Measurements from ENCODE around the gene GPR137.
"Not testable (repeated sequence)": the region's sequence is repeated elsewhere in the genome, so short reads cannot be mapped to it uniquely, and the experiment has no call there.

DNA sequence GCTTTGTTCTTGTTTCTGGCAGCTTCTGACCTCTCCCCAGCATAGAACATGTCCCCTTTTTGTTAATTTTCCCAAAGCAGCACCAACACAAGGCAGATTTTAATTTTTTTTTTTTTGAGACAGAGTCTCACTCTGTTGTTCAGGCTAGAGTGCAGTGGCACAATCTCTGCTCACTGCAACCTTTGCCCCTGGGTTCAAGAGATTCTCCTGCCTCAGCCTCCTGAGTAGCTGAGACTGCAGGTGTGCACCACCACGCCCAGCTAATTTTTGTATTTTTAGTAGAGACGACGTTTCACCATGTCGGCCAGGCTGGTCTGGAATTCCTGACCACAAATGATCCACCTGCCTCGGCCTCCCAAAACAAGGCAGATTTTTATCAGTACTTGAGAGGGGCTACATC, 22.1 kb downstream of the GPR137 start:
- TF ChIP-seq EZH2 (IDR thresholded peaks at IDR 0.05; ENCODE audit: borderline replicate concordance); EZH2phosphoT487 (IDR thresholded peaks at IDR 0.05; ENCODE audit: low read depth, severe bottlenecking, unreplicated experiment): not testable (repeated sequence)
- TF ChIP-seq, protein P1, sequence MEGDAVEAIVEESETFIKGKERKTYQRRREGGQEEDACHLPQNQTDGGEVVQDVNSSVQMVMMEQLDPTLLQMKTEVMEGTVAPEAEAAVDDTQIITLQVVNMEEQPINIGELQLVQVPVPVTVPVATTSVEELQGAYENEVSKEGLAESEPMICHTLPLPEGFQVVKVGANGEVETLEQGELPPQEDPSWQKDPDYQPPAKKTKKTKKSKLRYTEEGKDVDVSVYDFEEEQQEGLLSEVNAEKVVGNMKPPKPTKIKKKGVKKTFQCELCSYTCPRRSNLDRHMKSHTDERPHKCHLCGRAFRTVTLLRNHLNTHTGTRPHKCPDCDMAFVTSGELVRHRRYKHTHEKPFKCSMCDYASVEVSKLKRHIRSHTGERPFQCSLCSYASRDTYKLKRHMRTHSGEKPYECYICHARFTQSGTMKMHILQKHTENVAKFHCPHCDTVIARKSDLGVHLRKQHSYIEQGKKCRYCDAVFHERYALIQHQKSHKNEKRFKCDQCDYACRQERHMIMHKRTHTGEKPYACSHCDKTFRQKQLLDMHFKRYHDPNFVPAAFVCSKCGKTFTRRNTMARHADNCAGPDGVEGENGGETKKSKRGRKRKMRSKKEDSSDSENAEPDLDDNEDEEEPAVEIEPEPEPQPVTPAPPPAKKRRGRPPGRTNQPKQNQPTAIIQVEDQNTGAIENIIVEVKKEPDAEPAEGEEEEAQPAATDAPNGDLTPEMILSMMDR (IDR thresholded peaks at IDR 0.05; ENCODE audit: poor library complexity): not testable (repeated sequence)

Measured in hepatocyte (in vitro differentiated cells).